Esophagus muscularis mucosa (tissue), 4 donors: ENCODE data around the gene SUPT20H. TPM values are rescaled to one million over a fixed set of nuclear protein-coding genes. Genes with fewer than 3 reads are reported as not detected.

Experiments used
- DNase-seq: peaks from one replicate; pipeline ENCODE4 v3.0.0-alpha.2; 2017; ENCODE audit errors: extremely low spot score
- H3K27ac ChIP-seq, 4 donors: fragments of 200-600 bp; sonication (generic); replicated peaks in 1 of 4; 1 replicate in 3 of 4; 2 replicates in 1 of 4; pipeline ENCODE4 v1.5.1; 2016 to 2019; ENCODE audit warnings: mild to moderate bottlenecking in 1 of 4
- H3K27me3 ChIP-seq, 4 donors: fragments of 200-600 bp; sonication (generic); one replicate each; pipeline versions ENCODE4 v1.5.1 to v1.6.0; 2016 to 2019
- H3K36me3 ChIP-seq, 4 donors: fragments of 200-600 bp; sonication (generic); one replicate each; pipeline ENCODE4 v1.5.1; 2016 to 2019
- H3K4me1 ChIP-seq, 4 donors: fragments of 200-600 bp; sonication (generic); one replicate each; pipeline ENCODE4 v1.5.1; 2016 to 2019
- H3K4me3 ChIP-seq, 4 donors: fragments of 200-600 bp; sonication (generic); 1 replicate in 2 of 4; 2 replicates in 2 of 4; pipeline ENCODE4 v1.5.1; 2016 to 2019; ENCODE audit warnings: mild to moderate bottlenecking in 4 of 4, moderate library complexity in 1 of 4
- H3K9me3 ChIP-seq, 4 donors: fragments of 200-600 bp; sonication (generic); 1 replicate in 3 of 4; 2 replicates in 1 of 4; pipeline ENCODE4 v1.5.1; 2016 to 2019
- CTCF ChIP-seq, 3 experiments: fragments of 200-600 bp in 2 of 3; fragments of 450-650 bp in 1 of 3; sonication (generic) in 2 of 3; IDR thresholded peaks; one replicate each; pipeline ENCODE4 v1.5.1; 2017 to 2019; ENCODE audit warnings: antibody characterized with exemption in 3 of 3, mild to moderate bottlenecking in 2 of 3, moderate library complexity in 1 of 3
- EP300 ChIP-seq: sonication (generic); formaldehyde crosslinking; IDR thresholded peaks from one replicate; pipeline ENCODE4 v1.6.1; 2017; ENCODE audit warnings: antibody characterized with exemption
- POLR2A ChIP-seq: fragments of 450-650 bp; IDR thresholded peaks from one replicate; pipeline ENCODE4 v1.6.1; 2017; ENCODE audit warnings: antibody characterized with exemption, moderate library complexity, mild to moderate bottlenecking, low read depth
- POLR2AphosphoS5 ChIP-seq, 2 donors: sonication (generic); formaldehyde crosslinking; IDR thresholded peaks; one replicate each; pipeline ENCODE4 v1.6.1; 2017; ENCODE audit warnings: antibody characterized with exemption in 2 of 2
- WGBS: methylation state at CpG from one replicate; pipeline ENCODE4 v1.1.5; 2018; 5-methylcytosine and 5-hydroxymethylcytosine counted together
- intact Hi-C: fragments of 100-400 bp; cut with DNase I; formaldehyde crosslinking; loops from one replicate; pipeline ENCODE4 v1.15.1; 2023
- total RNA-seq, 4 donors: library from RNA; depleted of rRNA; stranded (reverse); fragments of >200 nt; gene quantifications; one replicate each; pipeline versions ENCODE4 v1.1.0 to v1.2.1, GENCODE V29; 2016

Gene SUPT20H
- total RNA-seq, 4 donors from 2014 or later: 23.0 to 37.4 (median 31.7) TPM

- Histone ChIP-seq H3K9me3 (no peaks in the 10 kb centered on the region), H3K27me3 (peaks cover 0 to 6% (median 0%) of the 10 kb centered on the region in 4 donors), H3K4me3 (no peak overlapping the region), H3K4me1 (no peaks in the 10 kb centered on the region), H3K36me3 (no peaks in the 10 kb centered on the region), H3K27ac (no peak overlapping the region)
- no peak for TF ChIP-seq CTCF (IDR thresholded peaks at IDR 0.05)
- no peak for TF ChIP-seq EP300
- TF ChIP-seq POLR2AphosphoS5 (IDR thresholded peaks at IDR 0.05): no peak
- TF ChIP-seq POLR2A: no peak
- 65% methylated on average over 4 of the region's 4 CpGs for WGBS
- intact Hi-C loops: loop anchor here (10.0 kb wide), 1 partner anchor 533 kb away; no protein-coding TSS in a partner anchor
- DNase-seq: no peak
Measured at GRCh38 chr13:37072024-37072423, 12.5 kb upstream of the SUPT20H start.

- no peak for DNase-seq
- Histone ChIP-seq H3K4me1 (no peaks in the 10 kb centered on the region), H3K36me3 (no peaks in the 10 kb centered on the region), H3K4me3 (no peak overlapping the region), H3K9me3 (no peaks in the 10 kb centered on the region), H3K27ac (no peak overlapping the region), H3K27me3 (peaks cover 0 to 6% (median 0%) of the 10 kb centered on the region in 4 donors)
- 86% methylated on average over 6 of the region's 7 CpGs for WGBS
- TF ChIP-seq EP300: no peak
- TF ChIP-seq POLR2A: no peak
- no peak for TF ChIP-seq POLR2AphosphoS5 (IDR thresholded peaks at IDR 0.05)
- no peak for TF ChIP-seq CTCF (IDR thresholded peaks at IDR 0.05)
- intact Hi-C loops: loop anchor here (10.0 kb wide), 1 partner anchor 534 kb away; no protein-coding TSS in a partner anchor
Measured at GRCh38 chr13:37070956-37071355, 11.5 kb upstream of the SUPT20H start.

GRCh38 chr13:37070145-37070695 lies 10.7 kb upstream of the SUPT20H start:
- TF ChIP-seq POLR2AphosphoS5 (IDR thresholded peaks at IDR 0.05) (no peak), EP300 (no peak), POLR2A (no peak)
- Histone ChIP-seq H3K27ac (no peak overlapping the region), H3K4me3 (no peak overlapping the region), H3K4me1 (no peaks in the 10 kb centered on the region), H3K27me3 (peaks cover 0 to 6% (median 0%) of the 10 kb centered on the region in 4 donors), H3K9me3 (no peaks in the 10 kb centered on the region), H3K36me3 (no peaks in the 10 kb centered on the region)
- WGBS: 83% methylated on average over 6 of the region's 9 CpGs
- no peak for DNase-seq
- intact Hi-C loops: loop anchor here (10.0 kb wide), 1 partner anchor 535 kb away; no protein-coding TSS in a partner anchor

GRCh38 chr13:37069597-37070103 lies 10.2 kb upstream of the SUPT20H start:
- 94% methylated on average over 10 of the region's 22 CpGs for WGBS
- intact Hi-C loops: loop anchor here (10.0 kb wide), 1 partner anchor 535 kb away; no protein-coding TSS in a partner anchor

More at GRCh38 chr13:37069597-37070103, 10.2 kb upstream of the SUPT20H start:
- no peaks in the 10 kb centered on the region for H3K4me1 ChIP-seq
- no peaks in the 10 kb centered on the region for H3K9me3 ChIP-seq
- DNase-seq: no peak
- TF ChIP-seq POLR2A: no peak
- no peak for TF ChIP-seq CTCF (IDR thresholded peaks at IDR 0.05)
- TF ChIP-seq POLR2AphosphoS5 (IDR thresholded peaks at IDR 0.05): no peak
- no peak for TF ChIP-seq EP300
- H3K4me3 ChIP-seq: no peak overlapping the region
- no peaks in the 10 kb centered on the region for H3K36me3 ChIP-seq
- no peak overlapping the region for H3K27ac ChIP-seq
- peaks cover 0 to 6% (median 0%) of the 10 kb centered on the region in 4 donors for H3K27me3 ChIP-seq
